ENCODE data around the gene CHST14.

Gene CHST14

DNA sequence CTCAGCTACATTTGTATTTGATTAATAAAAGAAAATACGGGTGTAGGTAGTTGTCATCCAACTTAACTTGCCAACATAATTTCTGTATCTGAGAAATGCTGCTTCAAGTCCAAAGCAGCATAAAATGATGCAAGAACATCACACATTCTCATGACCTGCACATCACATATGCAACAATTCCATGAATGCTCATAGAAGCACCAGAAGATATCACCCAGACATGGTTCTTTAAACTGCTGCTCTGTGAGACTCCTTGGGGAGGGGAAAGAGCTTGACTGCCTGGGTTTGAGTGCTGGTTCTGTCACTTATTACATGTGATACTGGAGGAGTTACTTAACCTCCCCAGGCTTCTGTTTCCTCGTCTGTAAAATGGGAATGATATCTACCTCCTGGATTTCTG lies 39.4 kb downstream of the CHST14 start:
- no peak for DNase-seq (ENCODE audit: low spot score)
- TF ChIP-seq, protein P1, sequence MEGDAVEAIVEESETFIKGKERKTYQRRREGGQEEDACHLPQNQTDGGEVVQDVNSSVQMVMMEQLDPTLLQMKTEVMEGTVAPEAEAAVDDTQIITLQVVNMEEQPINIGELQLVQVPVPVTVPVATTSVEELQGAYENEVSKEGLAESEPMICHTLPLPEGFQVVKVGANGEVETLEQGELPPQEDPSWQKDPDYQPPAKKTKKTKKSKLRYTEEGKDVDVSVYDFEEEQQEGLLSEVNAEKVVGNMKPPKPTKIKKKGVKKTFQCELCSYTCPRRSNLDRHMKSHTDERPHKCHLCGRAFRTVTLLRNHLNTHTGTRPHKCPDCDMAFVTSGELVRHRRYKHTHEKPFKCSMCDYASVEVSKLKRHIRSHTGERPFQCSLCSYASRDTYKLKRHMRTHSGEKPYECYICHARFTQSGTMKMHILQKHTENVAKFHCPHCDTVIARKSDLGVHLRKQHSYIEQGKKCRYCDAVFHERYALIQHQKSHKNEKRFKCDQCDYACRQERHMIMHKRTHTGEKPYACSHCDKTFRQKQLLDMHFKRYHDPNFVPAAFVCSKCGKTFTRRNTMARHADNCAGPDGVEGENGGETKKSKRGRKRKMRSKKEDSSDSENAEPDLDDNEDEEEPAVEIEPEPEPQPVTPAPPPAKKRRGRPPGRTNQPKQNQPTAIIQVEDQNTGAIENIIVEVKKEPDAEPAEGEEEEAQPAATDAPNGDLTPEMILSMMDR (IDR thresholded peaks at IDR 0.05; ENCODE audit: extremely low read depth, missing control alignments) = no peak

DNA sequence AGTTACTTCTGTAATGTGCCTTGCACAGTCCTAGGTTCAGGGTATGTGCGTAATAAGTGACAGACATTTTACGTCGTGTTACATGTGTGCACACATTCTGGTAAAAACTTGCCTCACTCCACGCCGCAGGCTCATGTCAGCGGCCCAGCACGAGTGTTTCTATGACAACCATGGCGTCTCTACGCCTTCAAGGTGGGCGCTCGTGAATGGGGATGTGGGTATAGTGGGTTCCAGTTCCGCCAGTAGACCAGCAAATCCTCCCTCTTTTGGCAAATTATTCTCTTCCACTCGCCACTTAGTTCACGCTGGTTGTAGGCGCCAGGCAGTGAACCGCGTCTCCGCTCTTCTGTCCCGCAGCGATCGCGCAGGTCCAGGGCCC lies 40.3 kb downstream of the CHST14 start:
- TF ChIP-seq, protein P1 (IDR thresholded peaks at IDR 0.05; ENCODE audit: extremely low read depth, missing control alignments) = no peak
- peak; percentile 74 for DNase-seq (ENCODE audit: low spot score)

DNA sequence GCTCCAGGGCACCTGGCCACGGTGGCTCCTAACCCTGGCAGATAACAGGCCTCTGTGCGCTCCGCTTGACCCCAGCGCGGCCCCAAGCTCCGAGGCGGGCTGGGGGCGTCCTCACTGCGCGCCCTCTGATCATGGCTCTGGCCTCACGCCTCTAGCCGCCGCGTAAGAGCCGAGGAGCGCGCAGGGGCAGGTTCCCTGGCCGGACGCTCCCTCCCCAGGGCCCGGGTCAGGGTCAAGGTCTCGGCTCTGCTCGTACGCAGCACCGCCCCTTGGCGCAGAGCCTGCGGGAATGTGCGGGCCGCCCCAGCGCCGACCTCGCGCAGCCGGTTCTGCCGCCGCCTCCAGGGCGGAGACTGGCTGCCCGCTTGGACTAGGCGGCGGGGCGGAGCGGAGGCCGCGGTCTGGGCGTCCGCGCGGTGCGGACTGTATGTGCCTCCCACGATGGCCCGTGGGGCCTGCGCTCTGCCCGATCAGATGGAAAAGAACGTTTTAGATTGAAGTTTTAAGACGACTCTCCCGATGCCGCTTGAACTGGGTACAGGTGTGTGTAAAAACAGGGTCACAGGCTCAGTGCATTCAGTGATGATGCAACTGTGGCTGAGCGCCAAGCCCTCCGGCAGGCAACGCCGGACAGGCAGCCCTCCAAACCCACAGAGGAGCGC lies 40.8 kb downstream of the CHST14 start:
- TF ChIP-seq, protein P1 (IDR thresholded peaks at IDR 0.05; ENCODE audit: extremely low read depth, missing control alignments) = no peak
- DNase-seq (ENCODE audit: low spot score) = peak; percentile 74

DNA sequence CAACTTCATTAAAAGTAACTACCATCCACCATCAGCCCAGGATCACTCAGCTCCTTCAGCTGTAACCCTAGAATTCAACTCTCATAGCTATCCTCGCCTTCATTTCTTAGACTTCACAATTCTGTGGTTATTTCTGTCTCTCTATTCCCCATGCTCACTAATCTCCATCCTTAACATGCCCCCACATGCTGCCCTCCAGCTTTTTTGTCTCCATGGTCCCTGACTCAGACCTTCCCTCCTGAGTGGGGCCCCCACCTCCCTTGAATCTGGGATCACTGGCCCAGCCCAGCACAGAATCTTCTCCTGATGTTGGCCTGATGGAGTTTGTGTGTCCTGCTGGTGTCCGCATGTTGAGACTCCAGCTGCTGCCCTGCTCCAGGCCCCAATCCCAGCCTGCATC lies 41.7 kb downstream of the CHST14 start:
- TF ChIP-seq, protein P1 (IDR thresholded peaks at IDR 0.05; ENCODE audit: extremely low read depth, missing control alignments) = no peak
- no peak for DNase-seq (ENCODE audit: low spot score)

DNA sequence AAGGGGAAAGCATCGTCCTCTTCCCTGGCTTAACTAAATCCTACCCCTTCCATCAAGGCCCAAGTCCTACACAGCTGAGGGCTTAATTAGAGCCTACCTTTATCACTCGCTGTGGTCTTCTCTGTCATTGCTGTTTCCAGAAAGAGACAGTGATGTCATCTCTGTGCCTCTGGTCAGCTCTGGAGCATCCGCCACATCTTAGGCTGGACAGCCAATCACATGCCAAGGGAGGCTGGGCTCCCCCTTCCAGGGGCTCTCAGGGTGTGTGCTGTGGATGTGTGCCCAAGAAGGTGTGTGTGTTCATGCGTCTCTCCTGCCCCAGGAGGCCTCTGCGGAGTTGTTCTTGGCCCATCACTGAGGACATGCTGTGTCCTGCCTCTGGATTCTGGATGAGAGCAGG lies 42.8 kb downstream of the CHST14 start:
- TF ChIP-seq, protein P1 (IDR thresholded peaks at IDR 0.05; ENCODE audit: extremely low read depth, missing control alignments) = no peak
- no peak for DNase-seq (ENCODE audit: low spot score)

DNA sequence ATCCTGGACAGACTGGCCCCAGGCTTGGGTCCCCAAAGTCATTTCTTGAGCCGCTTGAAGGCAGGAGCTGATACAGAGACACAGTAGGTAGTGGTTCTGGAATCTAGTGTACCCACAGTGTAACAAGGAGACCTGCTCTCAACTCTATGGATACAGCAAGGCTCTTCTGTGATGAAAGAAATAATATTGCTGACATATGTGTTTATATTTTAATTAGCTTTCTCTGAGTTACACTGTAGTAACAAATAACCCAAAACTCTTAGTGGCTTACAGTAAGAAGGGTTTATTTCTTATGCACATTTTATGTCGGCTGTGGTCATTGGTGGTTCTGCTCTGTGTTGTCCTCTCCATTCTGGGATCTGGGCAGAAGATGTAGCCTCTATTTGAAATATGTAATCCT lies 45.5 kb downstream of the CHST14 start:
- TF ChIP-seq, protein P1 (IDR thresholded peaks at IDR 0.05; ENCODE audit: extremely low read depth, missing control alignments) = no peak
- DNase-seq (ENCODE audit: low spot score) = no peak

Data from GM20000 (cell line).